ENCODE measurements around the gene CIPC.

Gene CIPC

DNA sequence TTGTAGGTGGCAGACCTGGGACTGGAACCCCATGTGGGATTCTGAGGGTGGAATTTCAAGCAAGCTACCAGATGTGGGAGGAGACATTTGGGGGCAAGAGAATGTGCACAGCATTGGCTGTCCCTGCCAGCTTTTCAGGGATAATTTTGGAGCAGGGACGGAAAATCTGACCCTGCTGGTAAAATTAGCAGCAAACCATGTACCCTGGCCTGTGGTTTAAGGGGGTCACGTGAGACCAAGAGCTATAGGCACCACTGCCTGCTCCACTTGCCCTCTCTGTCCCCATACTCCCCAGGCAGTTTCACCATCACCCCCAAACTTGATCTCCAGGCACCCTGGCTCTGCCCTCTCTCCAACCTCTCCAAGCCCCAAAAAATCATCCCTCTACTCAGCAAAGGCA lies 57.0 kb downstream of the CIPC start:
- no peak for DNase-seq

DNA sequence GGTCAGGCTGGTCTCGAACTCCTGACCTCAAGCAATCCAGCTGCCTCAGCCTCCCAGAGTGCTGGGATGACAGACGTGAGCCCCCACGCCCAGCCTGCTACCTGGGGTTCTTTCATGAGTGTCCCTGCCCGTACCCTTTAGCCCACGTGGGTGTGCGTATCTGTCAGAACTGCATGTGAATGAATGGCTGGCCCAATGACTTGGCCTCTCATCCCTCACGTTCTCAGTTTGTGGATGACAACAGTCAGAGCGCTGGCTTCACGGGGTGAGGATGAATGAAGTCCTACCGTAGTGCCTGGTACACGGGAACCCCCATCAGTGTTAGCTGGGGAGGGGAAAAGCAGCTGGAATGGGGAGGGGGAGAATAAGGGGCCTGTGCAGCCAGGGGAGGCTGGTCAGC lies 59.7 kb downstream of the CIPC start:
- DNase-seq, result no peak

DNA sequence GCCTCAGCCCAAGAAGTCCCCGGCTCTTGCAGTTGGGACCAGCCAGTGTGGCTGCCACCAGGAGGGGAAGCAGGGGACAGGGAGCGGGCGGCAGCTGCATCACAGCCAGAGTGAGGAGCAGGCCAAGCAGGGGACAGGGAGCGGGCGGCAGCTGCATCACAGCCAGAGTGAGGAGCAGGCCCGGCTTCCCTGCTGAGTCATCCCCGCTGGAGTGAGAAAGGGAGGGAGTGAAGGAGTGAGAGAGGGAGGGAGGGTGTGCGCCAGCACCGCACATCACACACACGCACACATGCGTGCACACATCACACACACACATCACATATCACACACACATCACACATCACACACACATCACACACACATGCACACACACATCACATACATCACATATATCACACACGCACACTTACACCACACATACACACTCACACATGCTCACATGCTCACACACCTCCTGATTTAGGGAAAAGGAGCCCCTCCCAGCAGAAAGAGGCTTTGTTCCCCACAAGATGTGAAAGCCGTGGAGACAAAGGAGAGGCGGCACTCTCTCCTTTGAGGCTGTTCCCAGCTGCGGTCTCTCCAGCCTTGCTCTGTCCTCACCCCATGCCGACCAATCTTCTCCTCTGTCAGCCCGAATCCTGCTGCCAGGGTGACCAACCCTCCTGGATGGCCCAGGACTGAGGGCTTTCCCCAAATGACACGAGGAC lies 60.3 kb downstream of the CIPC start:
- DNase-seq, result no peak

DNA sequence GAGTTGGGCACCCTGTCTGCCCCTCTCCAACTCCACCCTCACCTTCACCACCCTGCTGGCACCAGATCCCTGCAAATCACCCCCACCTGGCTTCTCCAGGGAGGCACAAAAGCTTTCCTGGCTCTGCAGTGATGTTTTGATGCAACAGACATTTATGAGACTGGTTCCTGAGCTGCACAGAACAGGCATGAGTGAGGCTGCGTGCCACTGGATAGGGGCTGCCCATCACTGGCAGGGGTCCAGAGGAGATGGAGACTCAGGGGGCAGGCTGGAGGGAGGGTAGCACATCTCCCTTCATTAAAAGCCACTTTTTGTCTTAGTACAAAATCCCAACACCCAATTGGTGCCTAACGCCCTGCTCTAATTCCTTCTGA lies 60.8 kb downstream of the CIPC start:
- DNase-seq, result no peak

DNA sequence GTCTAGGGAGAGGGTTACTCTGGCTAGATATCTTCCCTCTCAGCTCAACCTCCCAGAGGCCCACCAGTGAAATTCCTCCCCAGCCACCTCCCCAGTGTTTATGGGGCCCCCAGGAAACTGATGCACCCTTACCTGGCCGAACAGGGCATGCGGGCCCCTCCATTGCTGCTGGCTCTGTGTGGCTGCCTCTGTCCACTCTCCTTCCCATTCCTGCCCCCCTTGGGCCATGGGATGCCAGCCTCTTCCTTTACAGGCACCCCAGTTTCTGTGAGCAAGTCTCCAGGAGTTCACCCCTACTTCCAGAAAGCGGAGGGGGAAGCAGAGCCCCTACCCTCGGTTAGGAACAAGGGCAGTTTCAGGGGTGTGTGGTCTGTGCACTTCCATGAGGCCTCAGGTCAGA lies 63.0 kb downstream of the CIPC start:
- DNase-seq, result no peak
